GM18499 (cell line): Measurements from ENCODE around the gene MTMR3.

Experiments used
- ATAC-seq: cut with Tn5 transposase; IDR thresholded peaks from one replicate; pipeline ENCODE4 v1.9.1; 2021; ENCODE audit warnings: moderate number of reproducible peaks; ENCODE audit not compliant: insufficient read depth, unreplicated experiment

The MTMR3 gene

DNA sequence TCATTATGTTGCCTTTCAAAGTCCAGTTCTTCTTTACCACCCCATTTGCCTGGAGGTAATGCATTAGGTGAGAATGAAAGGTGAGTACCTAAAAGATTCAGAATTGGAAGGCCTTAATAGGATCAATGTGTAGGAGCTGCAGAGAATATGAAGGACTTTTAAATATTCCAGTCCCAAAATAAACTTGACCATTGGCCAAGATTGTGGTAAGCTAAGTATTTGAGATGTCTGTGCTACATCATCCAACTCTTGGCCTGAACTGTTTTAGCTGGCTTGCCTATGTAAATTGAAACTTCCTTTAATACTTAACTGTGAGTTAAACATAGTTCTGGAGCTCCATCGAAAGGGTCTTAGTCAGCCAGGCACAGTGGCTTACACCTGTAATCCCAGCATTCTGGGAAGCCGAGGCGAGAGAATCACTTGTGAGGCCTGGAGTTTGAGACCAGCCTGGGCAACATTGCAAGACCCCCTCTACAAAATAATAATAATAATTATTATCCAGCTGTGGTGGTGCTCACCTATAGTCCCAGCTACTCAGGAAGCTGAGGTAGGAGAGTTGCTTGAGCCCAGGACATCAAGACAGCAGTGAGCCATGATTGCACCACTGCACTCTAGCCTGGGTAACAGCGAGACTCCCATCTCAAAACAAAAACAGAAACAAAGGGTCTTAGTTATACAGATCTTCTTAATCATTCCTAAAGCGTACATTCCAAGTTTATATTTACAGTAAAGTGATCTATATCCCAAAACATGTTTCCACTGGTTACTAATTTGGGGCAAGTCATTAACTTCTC, 29.8 kb downstream of the MTMR3 start:
- ATAC-seq = no peak

DNA sequence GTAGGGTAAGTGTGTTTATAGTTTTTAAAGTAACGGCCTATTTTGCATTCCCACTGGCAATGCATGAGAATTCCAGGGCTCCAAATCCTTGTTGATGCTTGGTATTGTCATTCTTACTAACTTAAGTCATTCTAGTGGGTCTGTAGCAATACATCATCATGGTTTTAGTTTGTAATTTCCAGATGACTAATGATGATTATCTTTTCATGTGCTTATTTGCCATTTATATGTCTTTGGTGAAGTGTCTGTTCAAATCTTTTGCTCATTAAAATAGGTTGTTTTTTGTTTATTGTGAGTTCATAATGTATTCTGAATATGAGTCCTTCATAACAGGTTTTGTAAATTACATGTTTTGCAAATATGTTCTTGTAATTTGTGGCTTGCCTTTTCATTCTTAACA, 31.2 kb downstream of the MTMR3 start:
- ATAC-seq = no peak

DNA sequence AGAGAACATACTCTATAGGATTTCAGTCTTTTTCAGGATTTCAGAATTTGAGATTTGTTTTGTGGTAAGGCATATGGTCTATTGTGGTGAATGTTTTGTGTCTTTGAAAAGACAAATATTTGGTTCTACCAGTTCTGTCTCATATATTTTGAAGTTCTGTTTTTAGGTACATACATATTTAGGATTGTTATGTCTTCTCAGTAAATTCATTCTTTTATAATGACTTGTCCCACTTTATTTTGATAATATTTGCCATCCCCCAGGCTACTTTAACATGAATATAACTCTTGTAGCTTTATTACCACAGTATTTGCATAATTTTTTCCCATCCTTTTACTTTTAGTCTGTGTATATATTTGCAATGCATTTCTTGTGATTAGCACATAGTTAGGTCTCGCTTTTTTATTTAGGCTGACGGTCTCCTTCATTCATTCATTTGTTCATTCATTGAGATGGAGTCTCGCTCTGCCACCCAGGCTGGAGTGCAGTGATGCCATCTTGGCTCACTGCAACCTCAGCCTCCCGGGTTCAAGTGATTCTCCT, 32.1 kb downstream of the MTMR3 start:
- ATAC-seq = no peak

DNA sequence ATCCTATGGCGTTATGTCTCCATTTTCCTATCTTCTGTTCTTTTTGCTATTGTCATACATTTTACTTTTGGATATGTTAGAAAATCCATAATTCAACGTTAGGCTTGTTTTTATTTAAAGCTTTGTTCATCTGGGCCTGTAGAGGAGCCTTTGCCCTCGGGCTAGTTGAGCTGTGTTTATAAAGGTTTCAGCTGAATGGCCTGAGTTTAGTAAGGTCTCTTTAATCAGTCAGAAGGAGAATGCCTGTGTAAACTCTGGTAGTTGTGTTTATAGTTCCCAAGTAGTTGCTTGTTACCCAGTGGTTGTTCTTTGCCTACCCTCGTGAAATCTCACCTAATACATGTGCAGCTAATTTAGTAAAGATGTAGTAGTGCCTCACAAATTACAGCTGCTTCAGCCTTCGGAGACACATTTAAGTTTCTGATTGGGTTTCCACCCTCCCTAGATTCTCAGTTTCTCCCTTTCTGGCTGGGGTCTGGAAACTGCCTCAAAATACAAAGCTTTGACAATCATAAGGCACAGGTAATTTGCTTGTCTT, 33.1 kb downstream of the MTMR3 start:
- no peak for ATAC-seq

DNA sequence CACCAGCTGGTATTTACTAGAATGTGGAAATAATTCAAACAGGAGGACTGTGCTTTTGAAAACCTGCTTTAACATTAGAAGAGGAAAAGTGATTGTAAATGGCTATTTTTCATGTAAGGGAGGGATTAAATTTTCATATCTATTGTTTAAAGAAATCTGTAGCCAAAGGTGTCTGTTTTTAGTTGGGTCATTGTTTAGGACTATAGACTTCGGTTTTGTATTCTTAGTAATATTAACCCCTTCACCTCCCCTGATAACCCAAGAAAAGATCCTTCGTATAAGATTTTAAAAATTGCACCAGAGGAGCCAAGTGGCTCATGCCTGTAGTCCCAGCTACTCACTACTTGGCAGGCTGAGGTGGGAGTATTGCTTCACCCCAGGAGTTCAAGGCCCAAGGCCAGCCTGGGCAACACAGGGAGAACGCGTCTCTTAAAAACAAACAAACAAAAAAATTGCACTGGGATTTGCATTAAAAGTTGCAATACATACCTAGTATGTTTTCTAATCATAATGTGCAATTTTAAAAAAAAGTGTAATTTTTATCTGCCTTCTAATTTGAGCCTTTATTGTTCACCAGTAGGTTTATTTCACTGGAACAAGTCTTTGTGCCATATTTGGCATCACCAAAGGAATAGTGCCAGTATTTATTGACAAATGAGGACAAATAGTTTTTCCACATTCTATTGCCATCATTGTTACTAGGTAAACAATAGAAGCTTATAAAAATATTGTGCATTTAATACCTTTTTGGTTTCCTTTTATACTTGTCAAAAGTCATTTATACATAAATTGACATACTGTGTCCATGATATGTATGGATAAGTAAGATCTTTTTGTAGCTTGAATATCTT, 34.3 kb downstream of the MTMR3 start:
- no peak for ATAC-seq

DNA sequence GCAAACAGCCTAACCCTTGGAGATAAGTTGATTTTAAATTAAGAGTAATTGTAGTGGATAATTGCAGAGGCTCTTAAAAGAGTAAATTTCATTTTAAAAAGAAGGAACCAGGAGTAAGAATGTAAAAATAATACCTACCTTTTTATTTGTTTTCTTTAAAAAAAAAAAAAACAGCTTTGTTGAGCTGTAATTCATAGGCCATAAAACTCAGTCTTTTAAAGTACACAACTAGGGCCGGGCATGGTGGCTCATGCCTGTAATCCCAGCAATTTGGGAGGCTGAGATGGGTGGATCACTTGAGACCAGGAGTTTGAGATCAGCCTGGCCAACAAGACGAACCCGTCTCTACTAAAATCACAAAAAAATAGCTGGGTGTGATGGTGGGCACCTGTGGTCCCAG, 42.4 kb downstream of the MTMR3 start:
- no peak for ATAC-seq

DNA sequence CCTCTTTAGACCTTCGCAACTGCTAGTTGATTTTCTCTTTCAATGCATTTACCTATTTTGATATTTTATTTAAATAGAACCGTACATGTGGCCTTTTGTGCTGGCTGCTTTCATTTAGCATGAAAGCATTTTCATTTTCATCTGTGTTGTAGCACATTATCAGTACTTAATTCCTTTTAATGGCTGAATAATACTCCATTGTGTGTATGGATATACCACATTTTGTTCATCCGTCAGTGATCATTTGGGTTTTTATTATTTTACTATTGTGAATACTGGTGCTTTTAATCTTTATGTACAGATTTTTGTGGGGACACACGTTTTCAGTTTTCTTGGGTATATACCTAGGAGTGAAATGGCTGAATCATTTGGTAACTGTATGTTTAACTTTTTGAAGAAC, 43.1 kb downstream of the MTMR3 start:
- ATAC-seq = no peak

DNA sequence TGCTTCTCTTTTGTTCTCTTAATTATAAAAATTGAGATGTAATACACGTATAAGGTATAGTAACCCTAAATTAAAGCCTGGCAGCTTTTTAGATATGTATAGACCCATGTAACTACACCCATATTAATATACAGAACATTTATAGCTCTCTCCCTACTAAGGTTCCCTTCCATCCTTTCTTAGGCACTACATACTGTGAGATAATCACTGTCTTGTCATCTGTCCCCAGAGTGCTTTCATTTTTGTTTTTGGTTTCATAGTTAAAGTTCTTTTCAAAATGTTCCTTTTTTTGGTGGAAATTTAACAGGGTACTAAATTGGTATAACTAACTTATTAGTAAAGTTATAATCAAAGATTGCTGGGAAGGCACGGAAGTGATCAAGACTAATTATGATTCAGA, 49.2 kb downstream of the MTMR3 start:
- ATAC-seq = no peak

DNA sequence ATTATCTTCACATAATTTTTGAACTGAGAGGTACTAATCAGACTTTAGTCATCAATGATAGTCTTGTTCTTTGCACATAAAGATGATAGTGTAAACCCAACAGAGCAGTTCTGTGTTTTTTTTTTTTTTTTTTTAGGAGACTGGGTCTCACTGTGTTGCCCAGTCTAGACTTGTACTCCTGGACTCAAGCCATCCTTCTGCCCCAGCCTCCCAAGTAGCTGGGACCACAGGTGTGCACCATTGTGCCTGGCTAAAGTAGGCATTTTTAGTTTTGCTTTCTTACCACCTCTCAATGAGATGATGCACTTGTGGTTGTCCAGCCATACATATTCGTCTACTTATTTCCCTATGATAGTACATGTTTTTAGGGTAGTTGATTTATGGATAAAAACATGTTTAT, 50.6 kb downstream of the MTMR3 start:
- ATAC-seq = no peak

DNA sequence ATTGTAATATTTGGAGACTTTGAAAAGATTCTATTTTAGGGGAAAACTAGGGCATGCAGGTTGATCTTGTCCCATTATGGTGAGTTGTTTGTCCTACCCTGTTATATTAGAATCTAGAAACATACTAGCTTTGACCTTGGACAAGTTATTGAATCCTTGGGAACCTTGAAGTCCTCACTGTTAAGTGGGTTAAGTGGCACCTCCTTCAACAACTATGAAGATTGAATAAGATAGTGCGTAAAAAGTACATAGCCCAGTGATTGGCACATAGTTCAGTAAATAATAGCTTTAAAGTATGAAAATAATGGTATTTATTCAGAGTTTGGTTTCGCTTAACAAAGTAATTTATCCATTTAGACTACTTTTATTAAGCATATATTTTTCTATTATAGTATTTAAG, 51.6 kb downstream of the MTMR3 start:
- ATAC-seq = no peak

DNA sequence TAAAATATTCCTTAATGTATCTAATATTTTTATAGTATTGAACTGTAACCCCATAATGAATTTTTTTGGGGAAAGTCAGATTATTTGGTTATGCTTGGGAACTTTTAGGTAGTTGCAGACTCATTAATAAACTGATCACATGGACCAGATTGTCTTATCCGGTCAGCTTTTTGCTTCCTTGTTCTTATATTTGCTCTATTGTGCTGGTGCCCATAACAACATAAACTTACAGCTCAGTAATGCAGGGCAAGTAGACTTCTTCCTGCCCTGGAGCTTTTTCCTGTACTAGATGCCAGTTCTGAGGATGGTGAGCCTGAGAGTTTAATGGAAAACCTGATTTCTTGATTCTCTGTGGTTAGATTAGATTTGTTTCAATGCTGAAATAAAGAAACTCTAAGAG, 53.2 kb downstream of the MTMR3 start:
- no peak for ATAC-seq

DNA sequence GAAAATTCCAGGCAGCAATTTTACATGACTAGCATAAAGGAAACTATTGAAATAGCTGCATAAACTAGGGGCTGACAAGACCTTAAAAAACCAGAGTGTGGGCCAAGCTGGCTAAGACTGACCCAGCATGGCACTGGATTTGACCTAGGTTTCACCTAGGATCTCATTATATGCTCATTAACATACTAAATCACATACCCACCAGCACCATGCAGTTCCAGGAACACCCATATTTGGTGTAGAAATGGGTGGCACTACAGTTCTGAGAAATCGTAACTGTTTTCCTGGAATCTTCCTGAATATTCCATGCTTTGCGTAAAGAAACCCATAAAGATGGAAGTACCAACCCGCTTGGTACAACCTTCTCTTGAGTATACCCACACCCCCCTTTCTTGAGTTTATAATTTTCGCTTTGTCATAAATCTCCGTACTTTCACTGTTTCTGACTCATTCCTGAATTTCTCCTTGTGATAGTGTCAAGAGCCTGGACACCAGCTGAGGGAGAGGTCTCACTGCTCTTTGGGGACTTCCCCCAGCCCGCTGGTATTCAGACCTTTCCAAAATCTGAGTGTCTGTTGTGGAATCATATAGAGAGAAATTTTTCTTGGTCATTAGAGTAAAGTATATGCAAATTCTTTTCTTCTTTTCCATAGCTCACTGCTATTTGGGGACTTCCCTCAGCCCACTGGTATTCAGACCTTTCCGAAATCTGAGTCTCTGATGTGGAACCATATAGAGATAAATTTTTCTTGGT, 55.1 kb downstream of the MTMR3 start:
- ATAC-seq = no peak

DNA sequence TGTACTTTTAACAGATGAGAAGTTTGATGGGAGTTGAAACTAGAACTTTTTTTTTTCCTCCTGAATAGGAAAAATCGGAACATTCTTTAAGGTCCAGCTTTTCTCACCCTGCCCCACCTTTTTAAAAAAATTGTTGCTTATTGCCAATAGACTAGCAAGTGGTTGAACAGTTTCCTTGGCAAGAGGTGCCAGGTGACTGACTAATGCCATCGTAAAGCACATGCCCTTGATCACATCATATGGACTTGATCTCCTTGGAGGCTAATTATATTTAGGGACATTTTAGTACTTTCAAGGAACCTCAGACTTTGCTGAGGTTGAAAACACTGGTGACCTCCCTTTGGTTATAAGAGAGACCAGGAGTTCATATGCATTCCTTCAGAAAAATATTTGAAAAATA, 57.6 kb downstream of the MTMR3 start:
- ATAC-seq = no peak

DNA sequence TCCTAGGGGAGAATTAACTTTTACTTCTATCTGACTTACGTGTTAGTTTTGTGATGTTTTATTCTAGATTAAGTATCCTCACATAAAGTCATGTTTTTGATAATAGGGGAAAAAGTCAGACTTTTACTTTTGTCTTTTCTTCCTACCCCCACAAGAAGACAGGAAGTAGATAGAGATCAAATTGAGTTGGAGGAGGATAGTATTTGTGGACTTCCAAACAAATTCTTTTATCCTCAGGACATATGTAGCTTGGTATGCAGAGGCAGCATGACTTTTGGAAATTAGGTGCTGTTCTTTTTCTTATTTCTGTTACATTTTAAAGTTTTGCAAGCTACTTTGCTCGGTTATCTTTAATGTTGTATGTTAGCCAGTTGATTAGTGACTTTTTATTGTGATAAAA, 61.4 kb downstream of the MTMR3 start:
- no peak for ATAC-seq

DNA sequence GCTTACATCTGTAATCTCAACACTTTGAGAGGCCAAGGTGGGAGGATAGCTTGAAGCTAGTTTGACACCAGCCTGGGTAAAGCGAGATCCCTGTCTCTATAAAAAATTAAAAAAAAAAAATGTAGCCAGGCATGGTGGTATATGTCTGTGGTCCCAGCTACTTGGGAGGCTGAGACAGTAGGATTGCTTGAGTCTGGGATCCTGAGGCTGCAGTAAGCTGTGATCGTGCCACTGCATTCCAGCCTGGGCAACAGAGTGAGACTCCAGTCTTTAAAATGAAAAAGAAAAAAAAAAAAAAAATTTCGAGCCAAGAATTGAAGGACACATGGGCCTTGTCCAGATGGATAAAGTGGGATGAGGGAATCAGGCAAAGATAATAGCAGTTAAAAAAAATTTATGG, 62.5 kb downstream of the MTMR3 start:
- ATAC-seq = no peak

DNA sequence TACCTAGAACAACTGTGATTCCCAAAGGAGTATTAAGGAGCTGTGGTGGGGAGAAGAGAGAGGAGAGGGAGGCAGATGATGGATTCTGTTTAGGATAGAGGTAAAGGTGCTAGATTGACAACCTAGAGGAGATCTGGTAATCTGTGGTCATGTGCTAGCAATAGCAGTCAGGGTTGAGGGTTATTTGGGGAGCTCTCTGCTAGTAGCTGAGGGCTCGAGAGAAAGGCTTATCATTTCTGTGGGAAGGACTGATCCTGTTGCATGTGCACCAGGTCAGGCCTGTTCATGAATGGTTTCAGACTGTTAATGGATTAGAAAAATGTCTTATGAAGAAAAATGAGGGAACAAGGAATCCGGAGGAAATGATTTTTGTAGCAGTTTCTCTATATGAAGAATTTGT, 63.2 kb downstream of the MTMR3 start:
- no peak for ATAC-seq

DNA sequence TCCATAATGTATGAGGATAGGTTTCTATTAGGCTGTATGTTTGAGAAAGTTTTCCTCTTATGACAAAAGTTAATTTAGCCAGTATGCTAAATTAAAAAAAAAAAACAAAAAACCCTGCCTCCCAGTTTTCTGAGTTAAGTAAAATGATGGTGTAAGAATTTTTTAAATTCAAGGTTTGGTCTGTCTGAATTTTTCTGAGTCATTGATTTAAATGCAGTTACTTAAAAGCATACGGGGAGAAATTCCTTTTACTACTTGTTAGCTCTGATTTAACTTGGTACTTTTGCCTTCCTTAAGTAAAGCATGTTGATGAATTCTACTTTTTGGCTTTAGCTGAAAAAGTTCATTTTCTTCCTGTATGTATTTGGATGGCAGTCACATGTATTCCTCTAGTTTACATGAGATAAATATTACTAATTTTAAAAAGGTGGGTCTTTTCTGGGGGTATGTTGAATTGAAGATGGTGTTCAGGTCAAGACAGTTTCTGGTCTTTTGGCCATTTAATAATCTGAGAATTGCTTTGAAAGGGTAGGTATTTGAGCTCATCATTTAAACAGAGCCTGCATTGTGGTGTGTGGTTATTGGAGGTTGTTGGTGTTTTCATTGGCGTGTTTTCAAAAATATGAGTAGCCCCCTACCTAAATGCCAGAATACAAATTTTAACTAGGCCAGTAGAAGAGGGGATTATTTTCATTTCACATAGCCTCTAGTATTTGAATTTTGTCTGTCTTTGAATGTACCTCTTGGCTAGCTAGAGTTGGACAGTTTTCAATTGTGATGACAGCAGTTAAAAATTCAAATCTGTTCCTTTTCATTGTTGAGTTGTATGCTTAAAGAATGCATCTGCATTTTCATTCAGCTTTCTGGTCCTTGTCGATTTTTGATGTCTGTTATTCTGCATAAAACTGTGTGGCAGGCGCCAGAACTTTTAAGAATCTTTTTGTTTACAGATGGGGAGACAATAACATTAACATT, 64.7 kb downstream of the MTMR3 start:
- no peak for ATAC-seq

DNA sequence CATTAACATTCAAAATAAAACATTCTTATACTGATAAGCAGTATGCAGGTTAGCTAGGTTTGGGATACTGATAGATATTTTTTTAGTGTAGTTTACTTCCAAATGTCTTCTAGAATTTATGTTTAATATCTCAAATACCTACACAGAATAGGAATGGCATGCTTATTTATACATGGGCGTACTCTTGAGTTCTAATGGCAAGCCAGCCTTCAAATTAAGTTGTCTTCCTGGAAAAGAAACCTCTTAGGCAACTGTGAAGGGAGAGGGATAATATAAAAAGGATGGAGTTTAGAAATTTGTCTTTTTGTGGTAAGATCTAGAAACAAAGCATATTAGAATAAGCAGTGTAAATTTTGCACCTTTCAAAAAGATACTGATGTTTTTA, 65.4 kb downstream of the MTMR3 start:
- no peak for ATAC-seq

DNA sequence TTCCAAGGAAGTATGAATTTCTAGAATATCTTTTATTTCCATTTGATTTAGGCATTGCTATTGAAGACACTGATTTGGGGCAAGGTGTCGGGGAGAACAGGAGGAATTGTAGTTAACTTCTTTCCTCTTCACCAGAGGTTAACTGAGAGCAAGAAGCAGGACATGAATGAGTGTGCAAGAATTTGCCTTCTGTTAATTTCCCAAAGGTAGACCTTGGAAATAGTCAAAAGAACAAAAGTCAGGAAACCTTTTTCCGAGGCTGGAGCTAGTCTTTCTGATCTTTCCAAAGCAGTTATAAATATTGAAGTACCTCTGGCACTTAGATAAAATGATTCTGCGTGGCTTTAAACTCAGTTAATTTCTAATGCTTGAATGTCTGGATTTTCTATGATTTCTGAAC, 66.9 kb downstream of the MTMR3 start:
- no peak for ATAC-seq
